ENCODE measurements around the gene PCDHA1.
A peak's percentile ranks its signal among the peaks of the same experiment; 100 is the strongest.
"Not testable (repeated sequence)": the region's sequence is repeated elsewhere in the genome, so short reads cannot be mapped to it uniquely, and the experiment has no call there.

PCDHA1 gene

GRCh38 chr5:140785905-140786686 lies at the start of gene PCDHA1:
Gene PCDHA1, plus strand, starts transcription at chr5:140786140.
- DNase-seq (ENCODE audit: insufficient read length, low spot score) (no peak), FAIRE-seq (no peak)

DNA sequence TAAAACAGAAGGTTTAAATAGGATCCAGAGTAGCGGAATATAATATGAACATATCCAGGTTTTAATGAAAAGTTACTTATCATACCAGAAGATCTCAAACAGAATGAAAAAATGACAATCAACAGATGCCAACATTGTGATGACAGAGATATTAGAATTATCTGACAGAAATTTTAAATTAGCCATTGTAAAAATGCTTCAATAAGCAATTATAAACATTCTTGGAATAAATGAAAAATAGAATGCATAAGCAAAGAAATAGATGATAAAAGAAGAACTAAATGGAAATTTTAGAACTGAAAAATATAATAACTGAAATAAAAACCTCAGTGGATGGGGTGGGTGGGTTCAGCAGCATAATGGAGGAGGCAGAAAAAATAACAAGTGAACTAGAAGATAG lies 48.5 kb upstream of the PCDHA1 start:
- FAIRE-seq: no peak
- DNase-seq (ENCODE audit: insufficient read length, low spot score): no peak

DNA sequence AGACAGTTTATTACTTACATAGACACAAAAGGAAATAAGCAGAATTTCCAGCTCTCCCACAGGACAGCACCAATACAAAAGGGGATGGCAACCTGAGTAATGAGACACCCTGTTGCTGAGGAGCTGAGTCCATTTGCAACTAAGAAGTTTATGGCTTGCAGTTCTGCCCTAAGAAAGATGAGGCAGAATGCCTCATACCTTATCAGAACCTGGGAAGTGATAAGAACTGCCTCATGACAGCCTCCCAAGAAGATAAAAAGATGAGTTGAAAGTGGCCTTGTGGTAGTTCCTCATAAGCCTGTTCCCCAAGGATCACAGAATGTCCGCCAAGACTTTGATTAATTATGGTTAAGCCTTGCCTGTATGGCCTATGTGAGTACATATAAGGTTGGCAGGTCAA lies 44.0 kb upstream of the PCDHA1 start:
- DNase-seq (ENCODE audit: insufficient read length, low spot score): no peak
- no peak for FAIRE-seq

DNA sequence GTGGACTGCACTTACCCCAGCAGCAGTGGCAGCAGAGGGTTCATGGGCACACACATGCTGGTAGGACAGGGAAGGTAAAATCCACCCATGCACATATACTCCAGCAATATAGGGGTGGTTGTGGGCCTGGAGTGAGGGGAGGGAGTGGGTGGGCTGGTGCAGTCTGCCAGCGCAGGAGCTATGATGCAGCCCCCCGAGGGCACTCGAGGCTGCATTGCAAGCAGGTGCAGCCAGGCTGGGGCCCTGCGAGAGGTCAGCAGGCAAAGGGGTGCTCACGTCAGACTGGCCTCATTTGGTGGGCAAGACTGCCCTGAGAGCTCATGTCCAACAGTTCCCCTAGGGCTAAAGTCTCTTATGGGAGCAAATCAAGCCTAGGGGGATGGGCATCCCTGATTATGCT lies 32.4 kb upstream of the PCDHA1 start:
- FAIRE-seq (no peak), DNase-seq (ENCODE audit: insufficient read length, low spot score) (no peak)

- no peak for FAIRE-seq
- DNase-seq (ENCODE audit: insufficient read length, low spot score): no peak
Measured at GRCh38 chr5:140764177-140764973, 21.6 kb upstream of the PCDHA1 start.

GRCh38 chr5:140767444-140767843 lies 18.5 kb upstream of the PCDHA1 start:
- FAIRE-seq: no peak
- DNase-seq (ENCODE audit: insufficient read length, low spot score): no peak

- no peak for FAIRE-seq
- DNase-seq (ENCODE audit: insufficient read length, low spot score): no peak
Measured at GRCh38 chr5:140780512-140780911, 5.4 kb upstream of the PCDHA1 start.

- FAIRE-seq: not testable (repeated sequence)
Measured at GRCh38 chr5:140787422-140787821, 1.5 kb downstream of the PCDHA1 start.

DNA sequence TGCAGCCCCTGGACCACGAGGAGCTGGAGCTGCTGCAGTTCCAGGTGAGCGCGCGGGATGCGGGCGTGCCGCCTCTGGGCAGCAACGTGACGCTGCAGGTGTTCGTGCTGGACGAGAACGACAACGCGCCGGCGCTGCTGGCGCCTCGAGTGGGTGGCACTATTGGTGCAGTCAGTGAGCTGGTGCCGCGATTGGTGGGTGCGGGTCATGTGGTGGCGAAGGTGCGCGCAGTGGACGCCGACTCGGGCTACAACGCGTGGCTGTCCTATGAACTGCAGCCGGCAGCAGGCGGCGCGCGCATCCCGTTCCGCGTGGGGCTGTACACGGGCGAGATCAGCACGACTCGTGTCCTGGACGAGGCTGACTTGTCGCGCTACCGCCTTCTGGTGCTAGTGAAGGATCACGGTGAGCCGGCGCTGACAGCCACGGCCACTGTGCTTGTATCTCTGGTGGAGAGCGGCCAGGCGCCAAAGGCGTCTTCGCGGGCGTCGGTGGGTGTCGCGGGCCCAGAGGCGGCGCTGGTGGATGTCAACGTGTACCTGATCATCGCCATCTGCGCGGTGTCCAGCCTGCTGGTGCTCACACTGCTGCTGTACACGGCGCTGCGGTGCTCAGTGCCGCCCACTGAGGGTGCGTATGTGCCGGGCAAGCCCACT lies 2.0 kb downstream of the PCDHA1 start:
- FAIRE-seq: not testable (repeated sequence)

More at GRCh38 chr5:140787422-140787821, 1.5 kb downstream of the PCDHA1 start:
- not testable (repeated sequence) for DNase-seq (ENCODE audit: insufficient read length, low spot score)

DNA sequence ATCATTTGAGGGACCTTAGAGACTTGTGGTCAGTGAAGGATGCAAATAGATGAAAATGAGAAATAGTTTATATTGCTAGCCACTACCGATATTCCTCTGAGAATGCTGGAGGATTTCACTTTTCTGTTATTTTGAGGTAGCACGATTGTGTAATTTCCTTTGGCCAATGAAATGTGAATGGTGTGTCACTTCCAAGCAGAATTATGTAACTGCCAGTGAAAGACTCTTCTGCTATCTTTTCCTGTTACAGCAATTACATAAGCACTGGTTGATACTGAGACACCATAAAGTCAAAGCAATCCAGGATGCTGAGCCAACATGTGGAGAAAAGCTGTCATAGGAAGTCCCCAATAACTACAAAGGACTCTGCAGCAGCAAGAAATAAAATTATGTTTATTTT lies 5.1 kb downstream of the PCDHA1 start:
- DNase-seq (ENCODE audit: insufficient read length, low spot score) (no peak), FAIRE-seq (no peak)

More for the DNA sequence above, 2.0 kb downstream of the PCDHA1 start:
- DNase-seq (ENCODE audit: insufficient read length, low spot score): not testable (repeated sequence)

DNA sequence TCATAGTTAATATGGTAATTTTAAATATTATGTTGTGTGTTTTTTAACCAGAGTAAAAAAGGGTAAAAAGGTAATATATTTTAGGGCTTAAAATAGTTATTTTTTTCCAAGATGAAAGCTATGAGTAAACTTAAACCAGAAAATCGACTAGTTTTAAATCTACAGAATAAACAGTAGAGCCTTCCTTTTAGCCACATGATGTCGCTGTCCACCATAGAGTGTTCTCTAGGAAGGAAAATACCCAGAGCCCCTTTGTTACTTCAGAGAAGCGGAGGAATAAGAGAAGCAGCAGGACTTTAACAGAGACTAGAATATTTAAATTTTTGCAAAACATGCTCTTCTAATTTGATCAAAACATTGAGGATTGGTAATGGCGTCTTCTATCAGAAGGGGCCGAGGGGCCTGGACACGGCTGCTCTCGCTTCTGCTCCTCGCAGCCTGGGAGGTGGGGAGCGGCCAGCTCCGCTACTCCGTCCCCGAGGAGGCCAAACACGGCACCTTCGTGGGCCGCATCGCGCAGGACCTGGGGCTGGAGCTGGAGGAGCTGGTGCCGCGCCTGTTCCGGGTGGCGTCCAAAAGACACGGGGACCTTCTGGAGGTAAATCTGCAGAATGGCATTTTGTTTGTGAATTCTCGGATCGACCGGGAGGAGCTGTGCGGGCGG lies 8.8 kb downstream of the PCDHA1 start, which contains the start of gene PCDHA2:
TSS of gene PCDHA2 (plus strand) at position 258 of the 664 bp plus-strand sequence.
- peak; percentile 21 for DNase-seq (ENCODE audit: insufficient read length, low spot score)
- no peak for FAIRE-seq

DNA sequence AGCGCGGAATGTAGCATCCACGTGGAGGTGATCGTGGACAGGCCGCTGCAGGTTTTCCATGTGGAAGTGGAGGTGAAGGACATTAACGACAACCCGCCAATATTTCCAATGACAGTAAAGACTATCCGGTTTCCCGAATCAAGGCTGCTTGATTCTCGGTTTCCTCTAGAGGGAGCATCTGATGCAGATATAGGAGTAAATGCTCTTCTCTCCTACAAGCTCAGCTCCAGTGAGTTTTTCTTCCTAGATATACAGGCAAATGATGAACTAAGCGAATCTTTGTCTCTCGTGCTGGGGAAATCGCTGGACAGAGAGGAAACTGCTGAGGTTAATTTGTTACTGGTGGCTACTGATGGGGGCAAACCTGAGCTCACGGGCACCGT lies 9.3 kb downstream of the PCDHA1 start:
- no peak for FAIRE-seq
- DNase-seq (ENCODE audit: insufficient read length, low spot score): peak; percentile 31

DNA sequence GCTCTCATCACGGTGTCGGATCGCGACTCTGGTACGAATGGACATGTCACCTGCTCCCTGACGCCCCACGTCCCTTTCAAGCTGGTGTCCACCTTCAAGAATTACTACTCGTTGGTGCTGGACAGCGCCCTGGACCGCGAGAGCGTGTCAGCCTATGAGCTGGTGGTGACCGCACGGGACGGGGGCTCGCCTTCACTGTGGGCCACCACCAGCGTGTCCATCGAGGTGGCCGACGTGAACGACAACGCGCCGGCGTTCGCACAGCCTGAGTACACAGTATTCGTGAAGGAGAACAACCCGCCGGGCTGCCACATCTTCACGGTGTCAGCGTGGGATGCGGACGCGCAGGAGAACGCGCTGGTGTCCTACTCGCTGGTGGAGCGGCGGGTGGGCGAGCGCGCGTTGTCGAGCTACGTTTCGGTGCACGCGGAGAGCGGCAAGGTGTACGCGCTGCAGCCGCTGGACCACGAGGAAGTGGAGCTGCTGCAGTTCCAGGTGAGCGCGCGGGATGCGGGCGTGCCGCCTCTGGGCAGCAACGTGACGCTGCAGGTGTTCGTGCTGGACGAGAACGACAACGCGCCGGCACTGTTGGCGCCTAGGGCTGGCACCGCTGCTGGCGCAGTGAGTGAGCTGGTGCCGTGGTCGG lies 10.3 kb downstream of the PCDHA1 start:
- not testable (repeated sequence) for DNase-seq (ENCODE audit: insufficient read length, low spot score)
- peak; percentile 48 for FAIRE-seq

DNA sequence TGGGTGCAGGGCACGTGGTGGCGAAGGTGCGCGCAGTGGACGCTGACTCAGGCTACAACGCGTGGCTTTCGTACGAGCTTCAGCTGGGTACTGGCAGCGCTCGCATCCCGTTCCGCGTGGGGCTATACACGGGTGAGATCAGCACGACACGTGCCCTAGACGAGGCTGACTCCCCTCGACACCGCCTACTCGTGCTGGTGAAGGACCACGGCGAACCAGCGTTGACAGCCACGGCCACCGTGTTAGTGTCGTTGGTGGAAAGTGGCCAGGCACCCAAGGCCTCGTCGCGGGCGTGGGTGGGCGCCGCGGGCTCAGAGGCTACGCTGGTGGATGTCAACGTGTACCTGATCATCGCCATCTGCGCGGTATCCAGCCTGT lies 10.8 kb downstream of the PCDHA1 start:
- DNase-seq (ENCODE audit: insufficient read length, low spot score) (no peak), FAIRE-seq (no peak)

DNA sequence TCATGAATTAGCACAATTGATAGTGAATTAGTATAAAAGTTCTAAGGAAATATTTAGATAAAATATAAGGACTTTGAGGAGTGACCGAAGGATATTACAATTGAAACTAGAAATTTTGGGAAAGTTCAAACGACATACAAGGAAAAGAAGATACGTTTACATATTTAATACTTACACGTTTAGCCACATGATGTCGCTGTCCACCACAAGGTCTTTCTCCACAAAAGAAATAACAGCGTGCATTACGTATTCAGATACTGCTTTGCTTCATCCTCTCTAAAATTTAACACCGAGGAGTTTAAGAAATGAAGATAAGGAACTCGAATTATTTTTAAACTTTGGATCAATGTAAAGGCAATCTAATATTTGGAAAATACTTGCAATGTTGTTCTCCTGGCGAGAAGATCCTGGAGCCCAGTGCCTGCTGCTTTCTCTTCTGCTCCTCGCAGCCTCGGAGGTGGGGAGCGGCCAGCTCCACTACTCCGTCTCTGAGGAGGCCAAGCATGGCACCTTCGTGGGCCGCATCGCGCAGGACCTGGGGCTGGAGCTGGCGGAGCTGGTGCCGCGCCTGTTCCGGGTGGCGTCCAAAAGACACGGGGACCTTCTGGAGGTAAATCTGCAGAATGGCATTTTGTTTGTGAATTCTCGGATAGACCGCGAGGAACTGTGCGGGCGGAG lies 15.0 kb downstream of the PCDHA1 start, which contains the start of gene PCDHA3:
TSS of gene PCDHA3 (plus strand) at position 242 of the 678 bp plus-strand sequence.
- FAIRE-seq (no peak), DNase-seq (ENCODE audit: insufficient read length, low spot score) (no peak)

DNA sequence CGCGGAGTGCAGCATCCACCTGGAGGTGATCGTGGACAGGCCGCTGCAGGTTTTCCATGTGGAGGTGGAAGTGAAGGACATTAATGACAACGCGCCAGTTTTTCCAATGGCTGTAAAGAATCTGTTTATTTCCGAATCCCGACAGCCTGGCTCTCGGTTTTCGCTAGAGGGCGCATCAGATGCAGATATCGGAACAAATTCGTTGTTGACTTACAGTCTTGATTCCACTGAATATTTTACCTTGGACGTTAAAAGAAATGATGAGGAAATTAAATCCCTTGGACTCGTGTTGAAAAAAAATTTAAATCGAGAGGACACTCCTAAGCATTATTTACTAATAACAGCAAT lies 15.5 kb downstream of the PCDHA1 start:
- DNase-seq (ENCODE audit: insufficient read length, low spot score): no peak
- FAIRE-seq: no peak

- peak; percentile 62 for FAIRE-seq
- not testable (repeated sequence) for DNase-seq (ENCODE audit: insufficient read length, low spot score)
Measured at GRCh38 chr5:140802381-140802780, 16.4 kb downstream of the PCDHA1 start.

- DNase-seq (ENCODE audit: insufficient read length, low spot score): no peak
- no peak for FAIRE-seq
Measured at GRCh38 chr5:140802781-140803271, 16.9 kb downstream of the PCDHA1 start.
